Glomerular visceral epithelial cell (primary cell): Measurements from ENCODE around the gene OSTN.

ENCODE experiments used
- DNase-seq: peaks from one replicate; pipeline ENCODE4 v3.0.0-alpha.2; 2016; ENCODE audit errors: extremely low spot score

The OSTN gene

GRCh38 chr3:191314109-191314728 lies 115.2 kb downstream of the OSTN start:
- DNase-seq = no peak
